Endothelial cell of umbilical vein (primary cell): ENCODE results near the gene PVR. TPM values are rescaled to one million over a fixed set of nuclear protein-coding genes. Genes with fewer than 3 reads are reported as not detected.

ENCODE experiments used
- BruUV-seq: library from RNA; stranded (reverse); fragments of 400-500 nt; replicated peaks from 2 replicates; lab custom pipeline; 2021; lab: Mats Ljungman, UMichigan
- CTCF ChIA-PET: fragments of 300-600, 350-600 bp; sonication (Branson Sonifier 250); formaldehyde crosslinking; loops from one replicate; lab custom pipeline; 2021; ENCODE audit warnings: antibody characterized with exemption, inconsistent platforms; lab: Charles Lee
- POLR2A ChIA-PET: fragments of 300-600, 350-600 bp; sonication (Branson Sonifier 250); formaldehyde crosslinking; loops from one replicate; lab custom pipeline; 2021; ENCODE audit warnings: antibody characterized with exemption, inconsistent platforms; lab: Charles Lee
- DNase-seq: peaks from one replicate; pipeline ENCODE4 v3.0.0-alpha.2; 2011; ENCODE audit warnings: low read depth, low spot score
- FAIRE-seq: peaks from 2 replicates; lab custom pipeline; 2011; peaks lifted over from hg19 to GRCh38; lab: Jason Lieb, UNC
- H2AFZ ChIP-seq: 2 replicates; pipeline ENCODE4 v1.6.0; 2012; ENCODE audit warnings: low read depth, low read length, control low read depth, inconsistent platforms
- H3K27ac ChIP-seq: 2 replicates; pipeline ENCODE4 v1.5.1; 2011; ENCODE audit warnings: low read depth, mild to moderate bottlenecking, control low read depth, low read length, moderate library complexity; ENCODE audit not compliant: insufficient read depth
- H3K27me3 ChIP-seq, 2 experiments: 2 replicates each; pipeline versions ENCODE4 v1.6.0 to v1.6.1; 2011; ENCODE audit warnings: low read length in 2 of 2, mixed read lengths in 1 of 2; ENCODE audit not compliant: control insufficient read depth in 2 of 2, insufficient read depth in 2 of 2
- H3K36me3 ChIP-seq, 2 experiments: 2 replicates in 1 of 2; 3 replicates in 1 of 2; pipeline ENCODE4 v1.5.1; 2011; ENCODE audit warnings: low read length in 2 of 2, mild to moderate bottlenecking in 1 of 2, moderate library complexity in 1 of 2; ENCODE audit not compliant: control insufficient read depth in 2 of 2, insufficient read depth in 2 of 2; ENCODE audit errors: extremely low read depth in 1 of 2
- H3K4me1 ChIP-seq: 3 replicates; pipeline ENCODE4 v1.5.1; 2011; ENCODE audit warnings: mild to moderate bottlenecking, low read length; ENCODE audit not compliant: control insufficient read depth, insufficient read depth; ENCODE audit errors: extremely low read depth
- H3K4me2 ChIP-seq: 2 replicates; pipeline ENCODE4 v1.6.1; 2011; ENCODE audit warnings: low read length, control low read depth, mixed read lengths; ENCODE audit not compliant: insufficient read depth
- H3K4me3 ChIP-seq, 3 experiments: fragments of 200-600 bp in 1 of 3; sonication (generic), shearing (Covaris generic) in 1 of 3; replicated peaks in 1 of 3; 2 replicates each; pipeline ENCODE4 v1.5.1; 2011 to 2016; ENCODE audit warnings: control low read depth in 3 of 3, low read length in 3 of 3, mild to moderate bottlenecking in 2 of 3, inconsistent platforms in 1 of 3, low read depth in 1 of 3, moderate library complexity in 1 of 3; ENCODE audit not compliant: insufficient read depth in 1 of 3
- H3K79me2 ChIP-seq: 2 replicates; pipeline ENCODE4 v1.6.0; 2012; ENCODE audit warnings: low read length, inconsistent platforms; ENCODE audit not compliant: control insufficient read depth, insufficient read depth
- H3K9ac ChIP-seq: replicated peaks from 2 replicates; pipeline ENCODE3; 2011; ENCODE audit warnings: low read length, control low read depth; ENCODE audit not compliant: insufficient read depth; ENCODE audit errors: extremely low read depth
- H3K9me1 ChIP-seq: replicated peaks from 3 replicates; pipeline ENCODE4 v1.6.0; 2011; ENCODE audit warnings: mild to moderate bottlenecking, low read length; ENCODE audit not compliant: control insufficient read depth, insufficient read depth; ENCODE audit errors: extremely low read depth
- H3K9me3 ChIP-seq: replicated peaks from 2 replicates; pipeline ENCODE4 v1.5.1; 2012; ENCODE audit warnings: low read length, inconsistent platforms; ENCODE audit not compliant: control insufficient read depth, insufficient read depth
- H4K20me1 ChIP-seq: replicated peaks from 2 replicates; pipeline ENCODE3; 2011; ENCODE audit warnings: mild to moderate bottlenecking, low read length; ENCODE audit not compliant: control insufficient read depth, insufficient read depth; ENCODE audit errors: extremely low read depth
- EZH2 ChIP-seq: IDR thresholded peaks from 2 replicates; pipeline ENCODE4 v1.6.1; 2012; ENCODE audit warnings: borderline replicate concordance, low read depth, mild to moderate bottlenecking, moderate library complexity, low read length, inconsistent platforms; ENCODE audit not compliant: severe bottlenecking
- FOS ChIP-seq: IDR thresholded peaks from 2 replicates; pipeline ENCODE4 v1.6.1; 2011; ENCODE audit warnings: mild to moderate bottlenecking, low read length, moderate library complexity, borderline replicate concordance; ENCODE audit not compliant: insufficient read depth
- GATA2 ChIP-seq: IDR thresholded peaks from 2 replicates; pipeline ENCODE4 v1.7.0; 2011; ENCODE audit warnings: low read depth, mild to moderate bottlenecking, moderate library complexity, mixed read lengths, low read length; ENCODE audit not compliant: insufficient read length, insufficient read depth
- JUN ChIP-seq: IDR thresholded peaks from 2 replicates; pipeline ENCODE4 v1.6.1; 2011; ENCODE audit warnings: borderline replicate concordance, low read depth; ENCODE audit not compliant: insufficient read length, insufficient read depth
- MAX ChIP-seq: IDR thresholded peaks from 2 replicates; pipeline ENCODE4 v1.6.1; 2011; ENCODE audit not compliant: insufficient read depth, insufficient read length
- MYC ChIP-seq: IDR thresholded peaks from one replicate; pipeline ENCODE4 v1.6.1; 2011; ENCODE audit warnings: mild to moderate bottlenecking, low read depth, low read length
- POLR2A ChIP-seq: IDR thresholded peaks from 2 replicates; pipeline ENCODE4 v1.6.1; 2012; ENCODE audit warnings: low read depth, mild to moderate bottlenecking, control low read depth, low read length
- POLR2AphosphoS5 ChIP-seq: IDR thresholded peaks from 2 replicates; pipeline ENCODE4 v1.6.1; 2012; ENCODE audit warnings: low read depth, mild to moderate bottlenecking, control low read depth, low read length, moderate library complexity; ENCODE audit not compliant: insufficient read depth
- dilution Hi-C: fragments of 300-500 bp; cut with MboI; formaldehyde crosslinking; loops from one replicate; pipeline ENCODE4 v1.15.0; 2019; ENCODE audit warnings: low sequenced_read_pairs; ENCODE audit not compliant: extremely low pct_ligation_motif_present
- intact Hi-C: fragments of 100-400 bp; cut with micrococcal nuclease; formaldehyde crosslinking; loops from one replicate; pipeline ENCODE4 v1.10.0; 2022
- polyA plus RNA-seq, 4 experiments: library from polyadenylated mRNA; depleted of rRNA in 3 of 4; stranded (reverse) in 3 of 4; unstranded in 1 of 4; fragments of >200 nt; gene quantifications; 2 replicates each; pipeline versions ENCODE4 v1.2.1 to v1.2.3, GENCODE V29; 2011 to 2012; ENCODE audit warnings: missing spikeins in 1 of 4
- total RNA-seq: library from RNA; stranded (reverse); gene quantifications from 2 replicates; pipeline ENCODE4 v1.2.3, GENCODE V29; 2021
- TF ChIP-seq, protein P1 (sequence below), 2 donors: IDR thresholded peaks; 1 replicate in 1 of 2; 2 replicates in 1 of 2; pipeline ENCODE4 v1.5.1; 2011; ENCODE audit warnings: low read length in 2 of 2, mild to moderate bottlenecking in 2 of 2, moderate library complexity in 2 of 2, control low read depth in 1 of 2, inconsistent platforms in 1 of 2, low read depth in 1 of 2; ENCODE audit not compliant: insufficient read depth in 1 of 2; ENCODE audit errors: extremely low read depth in 1 of 2

Gene PVR
- total and polyA plus RNA-seq, 2 donors (not counting 3 experiments of a cell fraction or from before 2014, with no cell fraction given) = 133 to 226 TPM

DNA sequence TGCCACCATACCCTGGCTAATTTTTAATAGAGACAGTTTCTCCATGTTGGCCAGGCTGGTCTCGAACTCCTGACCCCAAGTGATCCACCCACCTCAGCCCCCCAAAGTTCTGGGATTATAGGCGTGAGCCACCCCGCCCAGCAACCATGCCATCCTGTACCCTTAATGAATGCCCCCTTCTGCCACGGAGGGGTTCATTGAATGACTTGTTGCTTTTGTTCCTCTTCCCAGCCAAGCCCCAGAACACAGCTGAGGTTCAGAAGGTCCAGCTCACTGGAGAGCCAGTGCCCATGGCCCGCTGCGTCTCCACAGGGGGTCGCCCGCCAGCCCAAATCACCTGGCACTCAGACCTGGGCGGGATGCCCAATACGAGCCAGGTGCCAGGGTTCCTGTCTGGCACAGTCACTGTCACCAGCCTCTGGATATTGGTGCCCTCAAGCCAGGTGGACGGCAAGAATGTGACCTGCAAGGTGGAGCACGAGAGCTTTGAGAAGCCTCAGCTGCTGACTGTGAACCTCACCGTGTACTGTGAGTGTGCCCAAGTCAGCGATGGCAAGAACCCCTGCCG is 6.0 kb downstream of the PVR start:
- no TSS peak for BruUV-seq
- intact Hi-C loops = no loop called here
- Histone ChIP-seq H3K27ac (no peak overlapping the region), H2AFZ (no peak overlapping the region), H4K20me1 (no peaks in the 10 kb centered on the region), H3K4me2 (no peak overlapping the region), H3K27me3 (no peaks in the 10 kb centered on the region), H3K9me1 (no peaks in the 10 kb centered on the region), H3K36me3 (peaks cover 32 to 39% of the 10 kb centered on the region in 2 experiments), H3K9ac (no peak overlapping the region), H3K4me3 (no peak overlapping the region), H3K79me2 (peaks cover 72% of the 10 kb centered on the region), H3K9me3 (no peaks in the 10 kb centered on the region), H3K4me1 (peaks cover 35% of the 10 kb centered on the region)
- ChIA-PET POLR2A (interaction anchor here (1.6 to 1.8 kb wide), 2 partner anchors 24 to 61 kb away, joined by 5 read pairs; no protein-coding TSS in a partner anchor), CTCF (interaction anchor here (1.1 to 3.4 kb wide), 6 partner anchors 7 to 94 kb away, joined by 3 to 34 read pairs (median 11); no protein-coding TSS in a partner anchor)
- TF ChIP-seq MYC (no peak), MAX (no peak), GATA2 (no peak), POLR2A (no peak), JUN (no peak), FOS (no peak), EZH2 (no peak), POLR2AphosphoS5 (no peak)
- TF ChIP-seq, protein P1, sequence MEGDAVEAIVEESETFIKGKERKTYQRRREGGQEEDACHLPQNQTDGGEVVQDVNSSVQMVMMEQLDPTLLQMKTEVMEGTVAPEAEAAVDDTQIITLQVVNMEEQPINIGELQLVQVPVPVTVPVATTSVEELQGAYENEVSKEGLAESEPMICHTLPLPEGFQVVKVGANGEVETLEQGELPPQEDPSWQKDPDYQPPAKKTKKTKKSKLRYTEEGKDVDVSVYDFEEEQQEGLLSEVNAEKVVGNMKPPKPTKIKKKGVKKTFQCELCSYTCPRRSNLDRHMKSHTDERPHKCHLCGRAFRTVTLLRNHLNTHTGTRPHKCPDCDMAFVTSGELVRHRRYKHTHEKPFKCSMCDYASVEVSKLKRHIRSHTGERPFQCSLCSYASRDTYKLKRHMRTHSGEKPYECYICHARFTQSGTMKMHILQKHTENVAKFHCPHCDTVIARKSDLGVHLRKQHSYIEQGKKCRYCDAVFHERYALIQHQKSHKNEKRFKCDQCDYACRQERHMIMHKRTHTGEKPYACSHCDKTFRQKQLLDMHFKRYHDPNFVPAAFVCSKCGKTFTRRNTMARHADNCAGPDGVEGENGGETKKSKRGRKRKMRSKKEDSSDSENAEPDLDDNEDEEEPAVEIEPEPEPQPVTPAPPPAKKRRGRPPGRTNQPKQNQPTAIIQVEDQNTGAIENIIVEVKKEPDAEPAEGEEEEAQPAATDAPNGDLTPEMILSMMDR (IDR thresholded peaks at IDR 0.05; ENCODE audit: extremely low read depth in 1 of 2, insufficient read depth in 1 of 2, low read depth in 1 of 2, low read length in 2 of 2) = no peak
- dilution Hi-C loops = no loop called here
- DNase-seq = no peak
- FAIRE-seq = no peak
